NCI-H128 (cell line): ENCODE results near the gene KLK15.
"Not testable (repeated sequence)": the region's sequence is repeated elsewhere in the genome, so short reads cannot be mapped to it uniquely, and the experiment has no call there.

Source experiments
- DNase-seq: peaks from one replicate; lab custom pipeline; 2025; ENCODE audit not compliant: unreplicated experiment; lab: John Stamatoyannopoulos, UW

The KLK15 gene

DNA sequence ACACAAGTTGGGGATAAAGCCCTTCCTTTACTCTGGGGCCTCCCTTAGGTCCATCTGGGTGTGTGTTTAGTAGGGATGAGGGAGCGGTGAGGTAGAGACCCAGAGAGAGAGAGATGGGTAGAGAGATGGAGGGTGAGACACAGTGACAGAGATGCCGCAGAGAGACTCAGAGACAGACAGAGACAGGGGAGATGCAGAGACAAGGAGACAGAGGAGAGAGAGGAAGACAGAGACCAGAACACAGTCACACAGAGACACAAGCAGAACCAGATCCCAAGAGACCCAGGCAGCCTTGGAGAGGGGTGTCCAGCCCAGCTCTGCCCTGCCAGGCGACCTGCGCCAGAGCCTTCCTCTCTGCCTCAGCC is 12.1 kb downstream of the KLK15 start:
- DNase-seq = no peak

DNA sequence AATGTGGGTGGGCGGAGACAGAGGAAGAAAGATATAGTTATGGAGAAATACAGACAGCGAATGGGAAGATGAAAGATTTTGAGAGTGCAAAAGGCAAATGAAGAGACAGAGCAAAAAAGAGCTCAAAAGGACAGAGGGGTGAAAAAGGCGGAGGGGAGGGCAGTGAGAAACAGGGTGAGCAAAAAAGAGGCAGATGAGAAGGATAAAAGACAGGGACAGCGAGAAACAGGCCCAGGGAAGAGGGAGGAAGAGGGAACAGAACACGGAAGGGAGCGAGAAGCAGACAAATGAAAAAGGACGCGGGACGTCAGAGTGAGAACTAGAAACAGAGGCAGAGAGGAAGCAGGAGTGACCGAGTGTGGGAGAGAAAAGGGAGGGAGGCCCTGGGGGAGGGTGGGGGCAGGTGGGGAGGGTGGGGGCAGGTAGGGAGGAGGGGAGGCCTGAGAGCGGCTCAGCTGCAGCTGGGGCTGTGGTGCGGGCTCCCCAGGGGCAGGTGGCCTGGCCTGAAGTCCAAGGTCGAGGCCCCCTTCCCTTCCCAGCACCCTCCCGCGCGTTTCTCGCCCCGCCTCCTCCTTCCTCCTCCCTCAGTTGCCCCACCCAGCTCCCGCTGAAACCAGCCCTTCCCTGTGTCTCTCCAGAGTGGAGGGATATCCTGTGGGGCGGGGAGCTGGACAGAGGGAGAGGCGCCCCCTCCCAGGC is 12.7 kb downstream of the KLK15 start:
- no peak for DNase-seq

DNA sequence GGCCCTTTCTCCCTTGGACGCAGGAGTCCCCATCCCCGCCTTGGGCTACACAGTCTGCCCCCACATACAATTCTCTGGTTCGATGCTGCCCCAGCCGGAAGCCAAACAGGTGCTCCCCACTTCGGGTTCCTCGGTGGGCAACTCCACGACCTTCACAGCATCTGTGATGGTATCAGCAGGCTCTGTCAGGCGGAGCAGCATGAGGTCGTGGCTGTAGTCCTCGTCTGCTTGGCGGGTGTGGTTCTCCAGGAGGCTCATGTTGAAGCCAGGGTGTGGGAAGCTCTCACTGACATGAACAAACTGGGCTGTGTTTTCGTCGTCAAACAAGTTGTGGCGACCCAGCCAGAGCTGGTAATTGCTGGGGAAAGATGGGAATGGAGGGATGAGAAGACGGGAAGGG is 13.3 kb downstream of the KLK15 start:
- no peak for DNase-seq

DNA sequence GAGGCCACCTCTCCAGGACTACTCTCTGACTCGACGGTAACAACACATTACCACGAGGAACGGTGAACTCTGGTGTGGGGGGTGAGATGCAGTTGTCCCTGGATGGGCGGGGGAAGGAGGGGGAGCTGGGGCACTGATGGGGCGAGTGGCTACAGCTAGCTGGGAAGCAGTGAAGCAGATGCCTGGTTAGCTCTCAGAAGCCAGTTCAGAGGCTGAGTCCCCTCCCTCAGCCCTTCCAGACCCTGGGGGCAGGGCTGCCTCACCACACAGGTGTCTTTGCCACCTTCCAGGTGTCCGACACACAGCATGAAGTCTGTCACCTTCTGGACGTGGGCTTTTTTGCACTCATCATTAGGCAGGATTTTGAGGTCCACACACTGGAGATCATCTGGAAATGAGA is 13.7 kb downstream of the KLK15 start:
- DNase-seq = no peak

DNA sequence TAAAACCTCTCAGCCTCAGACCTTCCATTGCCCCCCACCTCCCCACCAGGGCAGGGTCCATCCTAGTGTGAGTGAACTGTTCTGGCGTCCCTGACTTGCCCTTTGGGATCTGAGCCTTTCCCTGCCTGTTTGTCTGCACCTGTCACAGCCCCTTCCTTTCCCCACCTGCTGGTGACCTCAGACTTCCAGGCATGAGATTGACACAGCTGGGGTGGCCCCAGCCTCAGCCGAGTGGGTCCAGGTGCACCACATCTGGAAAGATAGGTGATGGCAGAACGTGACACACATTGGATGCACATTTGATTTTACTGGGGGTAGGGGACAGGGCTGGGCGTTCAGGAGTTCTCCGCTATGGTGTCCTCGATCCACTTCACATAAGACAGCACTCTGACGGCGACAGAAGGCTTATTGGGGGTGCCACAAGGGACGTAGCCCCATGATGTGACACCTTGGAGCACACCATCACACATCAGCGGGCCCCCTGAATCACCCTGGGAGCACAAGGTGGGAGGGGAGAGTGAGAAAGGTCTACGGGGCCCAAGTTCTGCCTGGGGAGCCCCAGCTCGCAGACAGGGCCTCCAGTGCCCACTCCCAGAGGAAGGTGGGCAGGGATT is 14.4 kb downstream of the KLK15 start:
- DNase-seq = no peak

DNA sequence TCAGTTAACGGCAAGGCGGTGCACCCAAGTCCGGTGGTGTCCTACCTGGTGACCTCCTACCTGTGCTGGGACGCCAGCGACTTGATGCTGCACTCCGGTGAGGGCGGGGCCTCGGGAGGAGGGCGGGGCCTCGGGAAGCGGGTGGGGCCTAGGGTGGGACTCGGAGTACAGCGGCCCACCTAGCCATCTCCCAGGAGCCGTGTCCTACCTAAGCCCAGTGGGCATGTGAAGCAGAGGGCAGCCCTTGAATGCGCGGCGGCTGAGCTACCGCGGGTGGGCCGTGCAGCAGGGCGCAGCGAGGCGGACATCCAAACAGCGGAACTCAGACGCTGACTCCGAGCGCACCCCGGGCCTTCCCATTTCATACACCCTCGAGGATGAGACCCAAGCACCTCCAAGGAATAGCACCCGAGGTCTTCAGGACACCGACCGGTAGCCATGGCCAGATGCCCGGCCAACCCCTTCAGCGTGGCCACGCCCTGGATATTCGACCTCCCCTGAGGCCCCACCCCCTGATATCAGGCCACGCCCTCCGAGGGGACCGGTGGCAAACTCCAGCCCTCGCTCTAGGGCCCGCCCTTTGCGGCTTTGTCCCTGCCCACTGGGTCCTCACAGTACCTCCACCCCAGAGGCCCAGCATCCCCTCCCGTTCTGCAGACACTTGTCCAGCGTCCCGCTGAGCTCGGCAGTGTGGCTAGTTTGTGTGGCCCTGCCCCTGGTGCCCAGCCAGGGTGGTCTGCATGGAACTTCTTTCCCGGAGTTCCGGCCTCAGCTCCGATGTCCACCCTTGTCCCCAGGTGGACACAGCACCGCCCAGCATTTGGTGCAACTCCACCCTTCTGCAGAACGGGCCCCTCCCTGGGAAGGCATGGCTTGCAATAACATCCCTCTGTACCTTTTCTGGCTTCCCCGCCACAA is 15.2 kb downstream of the KLK15 start:
- no peak for DNase-seq

DNA sequence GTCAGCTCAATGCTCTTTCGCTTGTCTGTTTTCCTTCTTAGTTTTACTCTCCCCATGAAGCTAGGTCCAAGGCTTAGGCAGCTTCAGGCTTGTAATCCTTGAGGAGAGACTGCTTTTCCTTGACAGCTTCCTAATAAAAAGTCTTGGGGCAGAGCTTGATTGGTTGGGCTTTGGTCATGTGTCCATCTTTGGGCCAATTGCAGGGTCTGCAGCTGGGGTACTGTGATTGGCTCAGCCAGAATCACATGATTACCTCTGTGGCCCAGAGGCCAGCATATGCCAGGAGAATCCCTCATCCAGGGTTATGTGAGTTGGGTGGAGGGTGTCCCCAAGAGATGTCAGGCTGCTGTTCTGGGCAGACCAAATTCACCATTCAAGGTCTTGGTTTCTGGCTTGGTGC is 17.9 kb downstream of the KLK15 start:
- no peak for DNase-seq

DNA sequence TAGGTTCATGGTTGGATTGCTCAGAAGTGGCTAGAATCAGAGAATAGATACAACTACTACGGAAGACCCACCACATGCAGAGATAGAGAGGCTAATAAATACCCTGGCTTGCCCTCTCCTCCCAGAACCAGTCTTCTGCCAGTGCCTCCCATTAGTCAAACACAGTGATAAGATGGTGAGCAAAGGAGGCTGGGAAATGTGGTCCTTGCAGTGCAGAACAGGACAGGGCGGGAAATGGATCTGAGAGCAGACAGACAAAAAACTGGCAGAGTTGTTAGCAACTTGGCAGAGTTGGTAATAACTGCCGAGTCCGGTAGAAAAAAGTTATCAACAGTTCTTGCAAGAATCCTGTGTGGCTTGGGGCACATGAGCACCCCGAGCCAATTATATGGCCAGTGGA is 18.5 kb downstream of the KLK15 start:
- no peak for DNase-seq

DNA sequence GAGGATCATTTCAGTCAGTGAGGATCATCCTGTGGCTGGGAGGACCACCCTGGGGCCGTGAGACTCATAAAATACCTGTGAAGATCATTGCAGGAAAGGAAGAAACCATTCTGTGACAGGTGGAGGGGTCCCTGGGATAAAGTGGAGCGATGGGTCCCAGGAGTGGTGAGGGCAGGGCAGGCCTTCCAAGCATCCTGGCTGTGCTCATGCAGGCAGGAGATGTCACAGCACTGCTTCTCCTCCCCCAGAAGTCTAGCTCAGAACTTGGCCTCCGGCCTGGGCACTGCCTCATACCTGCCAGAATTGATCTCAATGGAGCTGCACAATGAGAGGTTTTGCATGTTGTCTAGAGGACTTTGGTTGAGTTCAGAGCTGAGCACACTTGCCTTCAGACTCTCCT is 20.9 kb downstream of the KLK15 start:
- no peak for DNase-seq

DNA sequence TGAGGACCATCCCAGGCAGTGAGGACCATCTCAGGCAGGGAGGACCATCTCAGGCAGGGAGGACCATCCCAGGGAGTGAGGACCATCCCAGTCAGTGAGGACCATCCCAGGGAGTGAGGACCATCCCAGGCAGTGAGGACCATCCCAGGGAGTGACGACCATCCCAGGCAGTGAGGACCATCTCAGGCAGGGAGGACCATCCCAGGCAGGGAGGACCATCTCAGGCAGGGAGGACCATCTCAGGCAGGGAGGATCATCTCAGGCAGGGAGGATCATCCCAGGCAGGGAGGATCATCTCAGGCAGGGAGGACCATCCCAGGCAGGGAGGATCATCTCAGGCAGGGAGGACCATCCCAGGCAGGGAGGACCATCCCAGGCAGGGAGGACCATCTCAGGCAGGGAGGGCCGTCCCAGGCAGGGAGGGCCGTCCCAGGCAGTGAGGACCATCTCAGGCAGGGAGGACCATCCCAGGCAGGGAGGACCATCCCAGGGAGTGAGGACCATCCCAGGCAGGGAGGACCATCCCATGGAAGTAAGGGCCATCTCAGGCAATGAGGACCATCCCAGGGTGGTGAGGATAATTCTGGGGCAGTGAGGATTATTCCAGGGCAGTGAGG is 21.6 kb downstream of the KLK15 start:
- DNase-seq = not testable (repeated sequence)

DNA sequence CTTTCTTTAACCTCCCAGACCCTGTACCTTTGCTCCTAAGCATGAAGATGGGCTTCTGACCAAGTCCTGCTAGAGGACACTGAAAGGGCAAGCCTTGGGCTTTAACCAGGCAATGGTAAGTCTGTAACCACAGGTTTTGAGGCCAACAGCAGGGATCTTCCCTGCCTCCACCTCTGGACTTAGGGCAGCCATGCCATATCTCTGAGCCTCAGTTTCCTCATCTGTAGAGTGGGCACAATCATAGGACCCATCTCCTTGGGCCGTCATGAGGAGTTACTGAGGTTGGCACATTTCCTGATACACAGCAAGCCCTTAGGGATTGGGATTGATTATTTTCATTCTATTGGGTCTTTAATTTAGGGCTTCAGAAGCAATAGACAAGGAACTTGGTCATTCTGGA is 24.5 kb downstream of the KLK15 start:
- no peak for DNase-seq

DNA sequence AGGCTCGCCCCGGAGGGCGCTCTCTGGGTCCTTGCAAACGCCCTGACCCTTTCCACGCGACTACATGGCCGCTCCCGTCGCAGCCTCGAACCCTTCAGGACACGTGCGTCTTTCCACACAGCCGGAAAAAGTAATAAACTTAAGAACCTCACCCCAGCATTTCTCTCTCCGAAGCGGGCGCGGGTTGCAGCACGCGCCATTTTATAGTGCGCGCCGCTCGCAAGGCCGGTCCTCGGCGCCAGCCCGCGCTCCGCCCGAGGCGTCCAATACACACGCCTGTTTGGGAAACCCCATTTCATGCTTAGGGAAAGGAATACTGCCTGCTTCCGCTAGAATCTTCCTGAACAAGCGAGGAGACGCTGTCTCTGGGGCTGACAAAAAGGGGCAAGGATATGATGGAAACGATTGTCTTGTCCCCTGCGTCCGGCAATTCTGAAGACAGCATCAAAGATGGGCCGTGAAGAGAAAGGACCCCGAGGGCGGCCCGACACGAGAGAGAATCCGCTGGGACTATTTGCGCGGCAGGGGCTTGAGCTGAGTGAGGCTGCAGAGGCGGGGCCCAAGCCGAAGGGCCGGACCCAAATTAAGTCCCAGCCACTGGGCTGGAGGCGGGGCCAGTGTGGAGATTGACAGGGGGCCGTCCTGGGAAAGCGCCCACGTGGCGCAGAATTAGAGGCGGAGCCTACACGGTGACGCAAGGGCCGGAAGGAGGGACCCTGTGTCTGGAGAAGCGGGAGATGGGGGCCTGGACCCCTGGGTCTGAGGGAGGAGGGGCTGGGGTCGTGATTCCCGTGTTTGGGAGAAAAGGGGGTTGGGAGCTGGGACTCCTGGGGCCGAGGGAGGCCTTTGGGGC is 28.7 kb downstream of the KLK15 start:
- DNase-seq = peak; percentile 96

DNA sequence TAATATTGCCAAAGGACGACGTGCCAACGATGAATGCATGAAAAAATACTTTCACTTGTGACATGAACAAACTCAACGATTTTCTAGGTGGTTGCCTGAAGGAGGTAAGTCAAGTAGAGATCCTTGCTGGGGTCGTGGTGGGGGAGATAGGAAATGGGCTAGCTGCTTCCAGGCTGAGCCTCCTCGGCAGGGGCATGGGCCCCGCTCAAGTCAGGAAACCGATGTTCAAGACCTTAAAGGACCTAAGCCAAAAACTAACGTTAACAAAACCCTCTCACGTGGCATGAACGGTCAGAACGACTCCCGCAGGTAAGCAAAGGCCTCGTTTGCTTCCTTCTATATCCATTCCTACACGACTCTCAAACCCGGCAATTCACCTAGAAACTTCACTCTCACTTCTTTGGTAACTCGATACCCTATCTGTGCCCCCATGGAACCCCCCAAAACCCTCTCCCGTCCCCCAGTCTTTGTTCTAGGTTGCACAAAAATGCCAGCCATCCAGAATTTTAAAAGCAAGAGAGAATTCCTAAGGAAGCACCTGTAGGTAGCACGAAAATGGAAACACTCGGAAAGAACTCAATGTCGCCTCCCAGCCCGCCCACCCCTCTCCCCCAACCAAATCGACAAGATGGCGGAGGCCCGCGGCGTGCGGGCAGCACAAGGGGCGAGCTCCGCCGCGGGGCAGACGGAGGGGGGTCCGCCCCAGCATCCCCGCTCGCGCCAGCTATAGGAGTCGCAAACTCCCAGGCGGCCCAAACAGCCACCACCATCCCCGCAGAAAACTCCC is 29.5 kb downstream of the KLK15 start:
- no peak for DNase-seq

DNA sequence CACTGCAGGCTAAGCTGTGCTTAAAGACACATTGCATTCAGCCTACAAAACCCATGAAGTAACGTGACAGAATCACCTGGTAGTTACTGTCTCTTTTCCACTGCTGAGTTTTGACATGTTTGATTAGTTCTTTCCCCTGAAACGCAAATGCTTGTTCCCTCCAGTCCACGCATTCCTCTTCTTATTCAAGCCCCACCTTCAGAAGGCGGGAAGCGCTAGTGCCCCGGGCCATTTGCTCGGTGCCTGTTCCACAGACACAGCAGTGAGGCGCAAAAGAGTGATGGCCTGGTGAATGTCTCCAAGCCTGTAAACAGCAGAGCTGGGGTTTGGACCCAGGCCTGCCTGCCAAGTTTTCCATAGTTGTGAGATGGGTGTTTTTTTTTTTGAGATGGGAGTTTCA is 32.3 kb downstream of the KLK15 start:
- no peak for DNase-seq

DNA sequence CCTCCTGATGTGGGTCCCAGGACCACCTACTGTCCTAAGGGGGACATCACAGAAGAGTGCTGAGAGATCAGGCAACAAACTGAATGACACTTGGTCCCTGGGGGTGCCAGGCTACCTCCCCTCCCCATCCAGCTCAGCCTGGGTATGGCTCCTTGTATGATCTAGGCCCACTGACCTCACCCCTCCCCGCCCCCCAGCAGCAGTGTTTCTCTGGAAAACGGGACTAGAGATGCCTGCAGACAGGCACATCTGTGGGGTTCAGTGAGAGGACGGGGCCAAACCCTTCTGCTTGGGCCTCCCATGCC is 33.9 kb downstream of the KLK15 start:
- no peak for DNase-seq

DNA sequence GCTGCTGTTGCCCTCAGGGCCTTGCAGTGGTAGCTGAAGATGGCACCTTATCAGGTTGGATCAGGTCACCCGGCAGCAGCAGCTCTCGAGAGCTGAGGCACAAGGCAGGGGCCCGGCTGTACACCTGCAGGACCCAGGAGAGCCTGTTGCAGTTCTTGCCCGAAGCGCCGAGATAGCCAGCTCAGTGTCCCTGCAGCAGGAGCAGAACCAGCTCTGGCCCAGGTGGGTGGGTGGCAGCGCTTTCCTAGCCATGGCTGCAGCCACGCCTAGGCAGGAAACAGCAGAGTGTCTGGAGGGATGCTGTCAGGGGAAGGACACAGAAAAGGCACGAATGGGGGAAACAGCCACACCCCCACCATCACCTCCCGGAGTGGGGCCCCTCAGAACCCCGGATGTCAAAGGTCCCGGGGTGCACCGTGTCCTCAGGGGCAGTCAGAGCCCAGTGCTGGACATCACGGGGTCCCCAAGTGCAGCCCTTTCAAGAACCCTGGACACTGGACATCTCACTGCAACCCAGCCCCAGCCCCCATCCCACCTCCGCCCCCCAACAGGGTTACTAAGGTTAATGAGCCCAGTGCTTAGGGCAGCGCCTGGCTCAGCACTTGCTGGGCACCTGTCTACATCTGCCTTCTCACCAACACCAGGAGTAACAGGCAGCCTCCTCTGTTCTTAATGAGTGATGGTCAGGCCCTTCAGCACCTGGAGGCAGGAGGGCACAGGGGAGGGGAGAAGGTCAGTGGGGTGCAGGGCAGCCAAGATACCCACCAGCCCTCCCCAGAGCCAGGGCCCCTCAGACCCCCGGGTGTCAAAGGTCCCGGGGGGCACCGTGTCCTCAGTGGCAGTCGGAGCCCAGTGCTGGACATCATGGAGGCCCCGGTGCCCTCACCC is 34.5 kb downstream of the KLK15 start:
- no peak for DNase-seq

DNA sequence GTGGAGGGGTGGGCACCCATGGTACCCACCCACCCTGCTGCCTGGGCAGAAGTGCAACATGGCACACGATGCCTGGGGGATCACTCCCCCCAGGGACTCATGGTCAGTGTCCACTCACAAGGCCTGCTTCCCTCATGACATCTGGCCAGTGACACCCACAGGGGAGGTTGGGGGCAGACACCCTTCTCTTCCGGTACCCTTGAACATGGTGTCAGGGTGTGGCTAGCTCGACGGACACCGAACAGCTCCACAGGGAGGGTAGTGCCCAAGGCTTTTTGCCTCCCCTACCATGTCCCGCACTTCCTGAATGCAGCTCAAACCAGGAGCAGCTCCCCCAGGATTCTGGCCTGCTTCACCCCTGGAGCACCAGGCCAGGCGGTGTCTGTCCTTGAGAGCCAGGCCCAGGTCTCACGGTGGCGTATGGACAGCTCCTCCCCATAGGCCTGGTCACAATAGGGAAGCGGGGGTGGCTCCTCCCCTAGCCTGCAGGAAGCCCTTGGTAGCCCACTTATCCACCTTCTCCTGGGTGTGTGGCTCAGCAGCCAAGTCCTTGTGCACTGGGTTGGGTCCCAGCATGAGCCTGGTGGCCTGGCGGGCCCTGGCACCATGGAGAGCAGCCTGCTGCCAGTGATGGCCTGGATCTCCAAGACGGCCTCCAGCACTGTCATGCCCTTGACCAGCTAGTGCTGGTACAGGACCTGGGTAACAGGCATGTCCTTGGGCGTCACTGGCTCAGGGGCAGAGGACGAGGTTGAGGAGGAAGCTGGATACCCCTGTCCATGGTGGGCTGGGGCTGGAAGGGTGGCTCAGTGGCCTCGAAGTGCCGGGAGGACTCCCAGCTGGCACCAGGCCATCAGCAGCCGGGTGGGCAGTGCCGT is 35.4 kb downstream of the KLK15 start:
- DNase-seq = no peak

DNA sequence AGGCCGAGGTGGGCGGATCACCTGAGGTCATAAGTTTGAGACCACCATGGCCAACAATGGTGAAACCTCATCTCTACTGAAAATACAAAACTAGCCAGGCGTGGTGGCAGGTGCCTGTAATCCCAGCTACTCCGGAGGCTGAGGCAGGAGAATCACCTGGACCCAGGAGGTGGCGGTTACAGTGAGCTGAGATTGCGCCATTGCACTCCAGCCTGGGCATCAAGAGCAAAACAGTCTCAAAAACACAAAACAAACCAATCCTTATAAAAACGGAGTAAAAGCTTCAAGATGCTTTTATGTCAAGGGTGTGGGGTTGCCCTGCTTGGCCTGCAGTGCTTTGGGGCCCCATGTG is 36.0 kb downstream of the KLK15 start:
- no peak for DNase-seq
